NCI-H1048 (cell line): ENCODE results near the gene CPXM2.

Source experiments
- DNase-seq: peaks from one replicate; lab custom pipeline; 2025; lab: John Stamatoyannopoulos, UW

The CPXM2 gene

DNA sequence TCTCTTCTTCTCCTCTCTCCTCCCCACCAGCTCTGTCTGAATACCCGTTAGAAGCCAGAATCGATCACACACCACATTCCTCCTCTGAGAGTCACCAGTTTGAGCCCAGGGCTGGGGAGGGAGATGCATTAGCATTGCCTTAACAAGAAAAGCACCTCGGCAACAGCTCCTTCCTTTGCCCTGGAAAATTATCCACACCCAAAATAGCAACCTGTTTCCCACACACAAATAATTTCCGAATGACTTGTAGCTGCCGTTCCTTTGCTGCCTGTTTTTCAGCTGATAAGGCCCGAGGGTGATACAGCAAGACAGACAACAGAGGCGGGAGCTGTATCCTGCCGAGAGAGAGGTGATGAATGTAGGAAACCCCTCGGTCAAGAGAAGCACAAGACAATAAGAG, 91.3 kb downstream of the CPXM2 start:
- no peak for DNase-seq

DNA sequence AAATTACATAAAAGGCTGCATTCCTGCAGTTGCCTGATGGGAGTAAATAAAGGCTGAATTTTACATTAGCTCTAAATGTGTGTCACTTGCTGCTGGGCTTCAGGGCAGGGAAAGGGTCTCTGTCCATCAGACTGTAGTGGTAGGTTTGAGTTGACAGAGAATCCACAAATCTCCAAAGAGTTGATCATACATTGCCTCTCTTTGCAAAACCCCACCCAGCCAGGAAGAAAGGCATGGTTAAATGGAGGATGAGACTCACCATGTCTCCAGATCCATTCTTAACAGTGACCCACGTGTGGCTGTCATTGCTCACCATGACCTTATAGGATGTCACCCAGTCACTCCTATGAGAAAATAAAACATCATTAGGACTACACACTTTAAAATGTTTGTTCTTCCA, 92.8 kb downstream of the CPXM2 start:
- DNase-seq, result no peak

DNA sequence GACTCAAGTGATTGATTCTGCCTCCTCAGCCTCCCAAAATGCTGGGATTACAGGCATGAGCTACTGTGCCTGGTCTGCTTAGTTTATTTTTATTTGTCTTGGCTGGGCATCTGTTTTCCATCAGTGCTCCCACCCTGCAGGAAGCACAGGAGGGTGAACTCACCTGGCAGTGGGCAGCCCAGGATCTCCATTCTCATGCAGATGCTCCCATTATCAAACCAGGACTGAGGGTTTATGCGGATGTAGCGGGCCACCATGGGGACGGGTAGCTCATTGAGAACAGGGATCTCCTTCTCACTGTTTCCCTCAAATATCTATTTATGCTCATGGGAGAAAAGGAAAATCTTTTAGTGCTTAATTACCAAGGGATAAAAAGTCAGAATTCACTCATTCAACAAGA, 93.8 kb downstream of the CPXM2 start:
- no peak for DNase-seq

DNA sequence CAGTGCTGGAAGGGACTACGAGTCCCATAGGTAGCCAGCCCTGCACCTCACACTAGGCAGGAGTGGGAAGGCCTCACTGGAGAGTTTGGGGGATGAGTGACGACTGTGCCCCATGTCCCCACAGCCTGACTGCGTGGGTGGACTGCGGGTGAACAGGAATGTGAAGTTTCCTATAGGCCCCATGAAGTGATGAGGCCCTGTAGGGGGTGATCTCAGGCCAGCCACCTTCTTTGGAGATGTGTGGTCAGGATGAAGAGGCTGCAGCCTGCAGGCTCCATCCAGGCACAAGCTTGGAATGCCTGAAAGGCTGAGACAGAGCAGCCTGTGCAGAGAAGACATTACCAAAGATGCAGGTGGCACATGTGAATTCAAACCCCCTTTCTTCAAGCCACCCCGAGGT, 94.9 kb downstream of the CPXM2 start:
- DNase-seq, result no peak

DNA sequence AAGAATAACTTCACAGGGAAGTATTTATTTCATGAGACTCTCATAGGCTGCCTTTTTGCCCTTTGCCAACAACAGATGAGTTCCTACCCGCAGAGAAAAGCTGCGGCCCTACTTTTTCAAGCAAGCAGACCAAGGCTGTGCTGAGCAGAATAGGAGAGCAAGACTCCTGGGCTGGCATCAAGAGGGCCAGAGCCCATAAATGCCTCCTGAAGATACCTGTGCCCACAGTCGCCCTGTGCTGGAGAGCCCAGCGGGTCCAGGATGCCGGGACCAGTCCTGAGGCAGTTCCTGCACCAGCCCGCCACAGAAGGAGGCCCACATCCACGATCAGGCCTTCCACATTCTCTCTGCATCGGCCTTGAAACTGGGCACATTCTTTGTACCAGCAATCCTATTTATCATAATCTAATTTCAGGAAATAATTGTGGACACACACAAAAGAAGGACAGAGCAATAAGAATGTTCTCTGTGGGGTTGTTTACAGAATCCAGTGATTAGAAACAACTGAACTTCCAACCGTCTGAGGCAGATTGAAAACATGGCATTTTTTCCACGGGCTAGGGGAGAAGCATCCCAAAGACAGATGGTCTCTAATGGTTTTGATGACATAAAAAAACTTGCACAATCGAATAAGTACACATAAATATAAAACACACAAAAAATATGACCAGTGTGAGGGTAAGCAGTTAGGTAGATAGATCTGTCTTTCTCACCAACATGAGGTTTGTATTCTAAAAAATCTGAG, 95.6 kb downstream of the CPXM2 start:
- no peak for DNase-seq

DNA sequence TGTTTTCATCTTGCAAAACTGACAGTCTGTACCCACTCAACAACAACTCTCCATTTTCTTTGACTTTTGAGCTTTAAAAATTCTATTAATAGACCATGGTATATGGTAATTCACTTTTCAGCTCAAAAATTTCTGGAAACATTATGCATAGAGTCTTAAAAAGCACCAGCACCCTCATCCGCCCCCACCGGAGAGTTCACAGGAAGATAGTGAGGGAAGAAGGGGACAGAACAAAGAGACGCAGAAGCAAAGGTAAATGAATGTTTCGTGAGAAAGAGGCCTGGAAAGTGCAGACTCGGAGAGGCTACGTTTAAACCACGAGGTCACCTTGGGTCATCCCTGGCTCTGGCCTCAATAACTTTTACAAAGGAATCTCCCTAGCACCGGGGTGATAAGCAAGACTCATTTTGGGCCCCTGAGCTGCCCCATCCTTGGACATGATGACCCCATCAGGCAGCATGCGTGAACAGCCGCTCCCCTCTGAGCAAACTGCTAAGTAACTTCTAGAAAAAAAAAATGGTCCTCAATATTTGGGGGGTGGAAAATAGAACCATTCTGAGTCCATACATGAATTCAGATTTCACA, 96.3 kb downstream of the CPXM2 start:
- DNase-seq, result no peak

DNA sequence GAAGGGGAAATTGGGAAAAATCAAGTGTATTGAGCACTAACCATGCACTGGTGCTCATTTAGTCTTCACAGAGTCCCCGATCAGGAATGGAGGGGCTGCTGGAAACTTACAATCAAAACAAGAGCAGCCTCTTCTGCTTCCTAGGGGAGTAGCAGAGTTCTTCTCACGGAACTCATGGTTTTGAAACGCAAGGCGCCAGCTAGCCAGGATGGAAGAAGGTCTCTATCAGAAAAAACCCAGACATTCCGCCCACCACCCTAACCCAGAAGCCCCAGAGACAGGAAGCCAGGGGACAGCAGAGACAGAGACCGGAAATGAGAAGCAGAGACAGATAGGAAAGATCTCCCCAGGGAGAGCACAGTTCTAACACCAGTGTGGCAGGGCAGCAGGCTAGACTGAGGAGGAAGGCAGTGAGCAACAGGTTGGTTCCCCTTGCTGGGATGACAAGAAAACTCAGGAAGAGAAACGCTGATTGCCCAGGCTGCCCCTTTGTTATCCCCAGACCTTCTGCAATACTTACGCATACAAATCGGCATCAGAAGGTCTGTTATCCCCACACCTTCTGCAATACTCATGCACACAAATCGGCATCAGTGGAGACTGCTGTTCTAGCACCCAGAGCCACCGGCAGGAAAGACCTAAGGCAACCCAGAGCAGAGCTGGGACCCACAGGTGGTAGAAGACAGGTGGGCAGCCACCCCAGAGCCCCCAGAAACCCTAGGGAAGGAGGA, 99.2 kb downstream of the CPXM2 start:
- DNase-seq, result no peak

DNA sequence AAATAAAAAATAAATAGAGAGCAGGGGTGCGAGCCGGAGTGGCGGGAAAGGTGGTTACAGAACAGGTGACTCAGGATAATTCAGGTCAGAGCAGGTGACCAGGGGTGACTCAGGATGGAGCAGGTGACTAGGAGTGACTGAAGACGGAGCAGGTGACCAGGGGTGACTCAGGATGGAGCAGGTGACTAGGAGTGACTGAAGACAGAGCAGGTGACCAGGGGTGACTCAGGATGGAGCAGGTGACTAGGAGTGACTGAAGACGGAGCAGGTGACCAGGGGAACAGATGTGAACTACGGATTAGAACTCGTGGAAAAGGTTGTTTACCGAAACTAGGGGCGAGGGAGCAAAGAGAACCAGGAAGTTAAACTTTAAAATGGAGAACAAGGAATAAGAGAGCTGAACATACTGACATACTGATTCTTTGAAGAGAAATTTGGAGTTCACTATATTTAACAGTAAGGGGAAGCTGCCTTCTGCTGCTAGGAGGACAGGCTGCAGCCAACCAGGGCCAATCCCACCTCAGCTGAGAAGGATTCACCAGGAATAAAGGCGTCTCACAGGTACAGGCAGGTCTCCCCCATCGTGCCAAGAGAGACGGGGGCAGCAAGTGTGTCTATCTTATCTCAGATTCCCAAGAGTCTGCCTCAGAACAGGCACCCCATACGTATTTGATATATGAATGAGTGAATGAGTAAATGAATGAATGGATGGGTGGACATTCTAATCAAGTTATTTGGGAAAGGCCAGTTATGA, 101.3 kb downstream of the CPXM2 start:
- no peak for DNase-seq

DNA sequence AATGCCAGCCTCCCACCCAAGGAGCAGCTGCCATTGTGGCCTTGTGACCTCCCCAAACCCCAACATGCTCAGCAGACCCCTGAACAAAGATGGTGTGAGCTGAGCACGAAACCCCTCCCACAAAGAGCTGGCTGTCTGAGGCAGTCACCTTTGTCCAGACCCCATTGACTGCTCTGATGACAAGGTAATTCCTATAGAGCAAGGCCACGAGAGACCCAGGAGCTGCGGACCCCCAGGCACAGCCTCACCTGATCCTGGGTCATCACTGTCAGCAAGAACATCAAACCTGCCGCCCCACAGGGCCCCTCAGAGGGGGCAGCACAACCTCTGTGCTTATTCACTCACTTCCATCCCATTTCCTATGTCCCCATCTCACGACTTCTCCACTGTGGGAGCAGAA, 102.6 kb downstream of the CPXM2 start:
- DNase-seq, result no peak

DNA sequence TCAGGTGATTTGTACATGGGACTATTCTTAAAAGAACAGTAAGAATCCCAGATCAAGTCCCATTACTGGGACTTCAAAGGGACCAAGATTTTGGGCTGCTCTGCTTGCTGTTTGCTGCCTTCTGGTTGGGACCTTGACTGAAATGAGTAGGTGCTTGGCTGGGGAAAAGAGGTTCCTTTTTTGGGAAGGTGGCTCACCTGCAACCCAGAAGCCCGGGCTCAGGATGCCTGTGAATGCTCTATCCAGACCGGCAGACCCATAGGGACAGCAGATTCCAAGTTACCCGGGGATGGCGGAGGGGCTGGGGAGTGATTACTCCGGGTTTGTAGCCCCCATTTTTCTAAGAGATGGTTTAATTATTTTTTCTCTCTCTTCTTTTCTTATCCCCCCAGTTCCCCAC, 104.0 kb downstream of the CPXM2 start:
- DNase-seq, result no peak

DNA sequence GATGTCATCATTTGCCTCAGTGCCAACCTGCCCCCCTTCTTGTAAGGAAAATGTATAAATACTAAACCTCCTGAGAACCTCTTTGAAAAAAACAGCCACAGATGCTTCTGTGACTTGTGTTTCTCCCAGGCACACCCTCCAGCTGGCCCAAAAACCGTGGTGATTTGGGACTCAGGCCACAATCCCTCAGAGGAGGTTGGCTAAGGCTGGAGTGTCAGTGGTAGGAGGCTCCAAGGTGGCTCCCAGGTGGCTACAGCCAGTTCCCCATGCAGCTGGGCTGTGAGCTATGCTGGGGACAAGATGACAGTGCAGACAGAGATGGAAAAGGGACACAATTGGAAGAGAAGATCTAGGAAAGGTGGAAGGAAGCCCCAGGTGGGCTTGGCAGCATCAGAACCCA, 104.7 kb downstream of the CPXM2 start:
- DNase-seq, result no peak

DNA sequence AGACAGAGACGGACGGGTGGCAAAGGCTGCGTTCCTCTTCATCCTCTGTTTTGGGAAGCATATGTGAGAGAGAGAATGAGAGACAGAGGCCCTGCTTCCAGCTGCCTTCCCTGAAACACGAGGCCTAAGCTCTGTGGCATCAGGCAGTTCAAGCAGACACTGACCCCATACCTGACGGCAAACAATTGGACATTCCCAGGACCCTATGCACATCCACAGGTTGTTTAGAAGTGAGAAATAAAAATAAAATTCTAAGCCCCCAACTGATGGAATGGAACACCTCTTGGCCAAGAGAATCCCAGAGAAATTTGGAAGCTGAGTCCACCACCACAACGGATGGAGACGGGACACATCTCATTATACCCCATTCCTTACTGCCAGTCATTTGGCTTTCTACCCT, 105.3 kb downstream of the CPXM2 start:
- DNase-seq, result no peak

DNA sequence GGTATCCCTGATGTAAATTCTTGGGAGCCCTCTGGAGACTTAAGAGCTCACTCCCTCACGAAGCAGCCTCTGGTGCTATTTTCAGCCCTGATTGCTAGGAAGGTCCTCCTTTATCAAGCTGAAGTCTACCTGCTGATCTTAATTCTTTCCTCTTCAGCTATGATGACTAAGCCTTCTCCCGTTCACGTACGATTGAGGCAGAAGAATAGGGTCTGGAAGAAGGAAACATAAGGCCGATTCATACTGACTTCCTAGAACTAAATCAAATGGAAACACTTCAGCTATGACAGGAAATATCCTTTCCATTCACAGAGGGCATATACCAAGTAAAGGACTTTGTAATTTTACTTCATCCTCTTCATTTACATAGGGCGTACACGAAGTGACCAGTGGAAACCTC, 107.0 kb downstream of the CPXM2 start:
- DNase-seq, result no peak

DNA sequence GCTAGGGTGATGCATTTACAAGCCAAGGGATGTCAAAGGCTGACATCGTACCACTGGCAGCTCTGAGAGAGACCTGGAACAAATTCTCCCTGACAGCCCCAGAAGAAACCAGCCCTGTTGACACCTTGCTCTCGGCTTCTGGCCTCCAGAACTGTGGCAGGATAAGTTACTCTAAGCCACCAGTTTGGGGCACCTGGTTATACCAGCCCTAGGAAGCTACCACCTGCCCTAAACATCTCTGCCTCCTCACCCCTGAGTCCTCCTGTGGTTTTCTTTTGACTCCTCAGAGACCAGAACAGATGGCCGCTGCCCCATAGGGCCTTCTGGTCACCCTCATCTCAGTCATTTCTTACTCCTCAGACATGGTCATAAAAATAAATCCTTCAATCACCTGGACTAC, 107.4 kb downstream of the CPXM2 start:
- DNase-seq, result no peak

DNA sequence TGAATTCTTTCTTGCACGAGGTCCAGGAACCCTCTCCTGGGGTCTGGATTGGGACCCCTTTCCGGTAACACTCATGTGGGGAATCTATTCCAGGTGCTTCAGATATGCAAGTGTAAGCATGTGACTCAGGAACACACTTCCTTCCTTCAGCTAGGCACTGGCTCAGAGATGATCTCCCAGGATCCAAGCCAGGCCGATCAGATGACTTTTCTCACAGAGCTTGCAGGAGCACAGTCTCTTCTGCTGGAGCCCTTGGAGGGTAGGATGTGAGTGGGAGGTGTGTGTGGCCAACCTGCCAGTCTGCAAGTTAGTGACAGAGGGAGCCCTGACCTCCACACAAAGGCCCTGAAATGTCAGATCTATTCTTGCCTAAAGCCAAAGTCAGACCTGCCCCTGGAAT, 108.3 kb downstream of the CPXM2 start:
- no peak for DNase-seq

DNA sequence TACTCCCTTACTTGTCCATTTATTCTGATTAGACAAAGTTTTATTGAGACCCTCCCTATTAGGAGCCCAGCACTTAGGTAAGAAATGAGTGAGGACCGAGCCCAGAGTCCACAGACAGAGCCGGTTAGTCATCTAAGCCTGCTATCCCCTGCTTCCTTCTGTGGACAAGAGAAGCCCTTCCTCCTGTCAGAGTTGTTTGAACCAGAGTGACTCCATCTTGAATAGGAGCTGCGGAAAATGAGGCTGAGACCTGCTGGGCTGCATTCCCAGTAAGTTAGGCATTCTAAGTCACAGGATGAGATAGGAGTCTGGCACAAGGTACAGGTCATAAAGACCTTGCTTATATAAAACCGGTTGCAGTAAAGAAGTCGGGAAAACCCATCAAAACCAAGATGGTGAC, 109.1 kb downstream of the CPXM2 start:
- no peak for DNase-seq

DNA sequence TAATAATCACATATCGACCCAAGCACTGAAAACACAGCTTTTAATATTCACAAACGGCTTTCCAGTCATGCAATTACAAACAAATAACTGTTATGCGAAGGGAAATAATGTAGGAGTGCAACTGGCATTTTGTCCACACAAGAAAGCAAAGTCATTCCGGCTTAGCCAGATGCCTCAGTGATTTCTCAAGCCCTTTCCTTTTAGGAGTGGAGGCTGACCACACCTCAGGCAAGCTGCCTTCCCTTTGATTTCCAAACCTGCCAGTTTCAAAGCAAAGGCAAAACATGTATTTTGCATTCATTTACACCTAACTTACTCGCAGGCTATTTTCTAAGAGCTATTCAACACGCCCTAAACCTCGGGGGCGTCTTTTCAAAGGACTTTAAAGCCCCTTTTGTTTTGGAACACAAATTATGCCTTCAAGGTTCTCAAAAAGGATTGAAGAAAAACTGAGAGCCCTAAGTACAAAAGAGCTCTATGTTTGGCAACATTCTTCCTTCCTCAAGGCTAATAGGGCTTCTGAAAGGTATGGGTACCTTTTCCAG, 109.6 kb downstream of the CPXM2 start:
- no peak for DNase-seq

DNA sequence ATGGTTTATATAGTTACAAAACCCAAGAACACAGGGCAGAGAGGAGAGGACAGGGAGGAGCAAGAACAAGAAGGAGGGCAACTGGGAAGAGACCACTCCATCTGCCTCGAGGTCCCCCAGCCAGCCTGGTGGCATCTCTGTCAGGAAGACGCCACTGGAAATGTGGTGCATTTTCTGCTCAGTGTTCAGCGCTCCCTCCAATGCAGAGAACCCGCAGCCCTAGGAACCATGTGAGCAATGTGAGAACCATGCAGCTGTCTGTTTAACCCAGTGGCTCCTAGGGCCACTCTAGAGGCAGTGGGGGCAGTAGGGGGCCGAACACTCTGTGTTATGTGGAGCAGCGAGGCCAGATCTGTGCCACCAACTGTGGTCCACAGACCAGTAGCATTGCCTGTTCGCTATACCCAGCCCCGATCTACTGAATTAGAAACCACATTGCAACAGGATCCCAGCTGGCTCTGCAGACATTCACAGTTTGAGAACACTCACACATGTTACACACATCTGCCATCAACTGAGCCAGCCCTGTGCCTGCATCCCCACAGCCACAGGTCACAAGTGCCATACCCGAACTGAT, 110.2 kb downstream of the CPXM2 start:
- DNase-seq, result no peak

DNA sequence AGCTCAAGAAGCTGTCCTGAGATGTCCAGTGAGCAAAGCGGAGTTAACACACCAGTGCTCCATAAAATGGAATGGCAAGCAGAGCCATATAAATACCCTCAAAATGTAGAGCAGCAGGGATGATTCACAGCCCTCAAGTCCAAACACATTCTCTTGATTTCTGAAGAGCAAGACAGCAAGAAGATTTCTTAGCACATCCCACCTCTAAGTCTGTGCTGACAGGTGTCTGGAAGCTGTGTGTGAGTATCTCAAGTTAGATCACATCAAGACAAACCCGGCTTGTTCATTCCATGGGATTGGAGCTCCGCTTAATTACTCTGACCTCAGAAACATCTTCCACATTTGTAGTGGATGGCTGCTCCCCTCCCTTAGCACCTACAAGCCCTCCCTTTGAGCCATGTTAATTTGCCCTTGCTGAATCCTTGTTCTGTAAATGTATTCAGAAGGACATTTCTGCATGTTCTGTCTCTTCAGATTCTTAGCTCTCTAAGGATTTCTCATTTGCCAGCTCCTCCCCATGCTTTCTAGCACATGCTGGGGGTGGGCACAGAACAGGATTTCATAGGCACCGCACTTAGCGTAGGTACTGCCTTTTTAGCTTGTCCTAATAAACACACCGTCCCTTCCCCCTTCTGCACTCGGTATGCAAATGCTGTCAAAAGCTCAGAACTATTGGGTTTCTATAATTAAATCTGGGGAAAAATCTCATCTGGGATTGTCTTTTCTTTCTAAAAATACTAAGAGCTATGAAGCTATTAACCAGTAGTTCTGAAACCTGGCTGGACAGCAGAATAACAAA, 112.7 kb downstream of the CPXM2 start:
- DNase-seq, result no peak

DNA sequence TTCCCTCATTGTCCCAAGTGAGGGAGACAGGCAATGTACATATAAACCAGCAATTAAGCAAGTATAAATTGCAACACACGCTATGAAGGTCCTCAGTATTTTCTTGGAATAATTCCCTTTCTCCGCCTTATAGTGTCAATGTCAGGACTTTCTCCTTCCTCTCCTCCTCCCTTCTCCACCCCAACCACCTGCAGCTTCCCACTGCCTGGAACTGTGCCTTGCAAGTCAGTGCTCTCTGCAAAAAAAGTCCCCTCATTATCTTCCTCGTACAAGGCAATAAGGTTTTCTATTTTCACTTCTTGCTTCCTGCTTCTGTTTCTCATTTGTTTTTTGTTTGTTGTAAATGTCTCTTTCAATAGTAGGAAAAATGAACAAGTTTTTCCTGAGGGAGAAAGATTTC, 113.7 kb downstream of the CPXM2 start:
- DNase-seq, result no peak

DNA sequence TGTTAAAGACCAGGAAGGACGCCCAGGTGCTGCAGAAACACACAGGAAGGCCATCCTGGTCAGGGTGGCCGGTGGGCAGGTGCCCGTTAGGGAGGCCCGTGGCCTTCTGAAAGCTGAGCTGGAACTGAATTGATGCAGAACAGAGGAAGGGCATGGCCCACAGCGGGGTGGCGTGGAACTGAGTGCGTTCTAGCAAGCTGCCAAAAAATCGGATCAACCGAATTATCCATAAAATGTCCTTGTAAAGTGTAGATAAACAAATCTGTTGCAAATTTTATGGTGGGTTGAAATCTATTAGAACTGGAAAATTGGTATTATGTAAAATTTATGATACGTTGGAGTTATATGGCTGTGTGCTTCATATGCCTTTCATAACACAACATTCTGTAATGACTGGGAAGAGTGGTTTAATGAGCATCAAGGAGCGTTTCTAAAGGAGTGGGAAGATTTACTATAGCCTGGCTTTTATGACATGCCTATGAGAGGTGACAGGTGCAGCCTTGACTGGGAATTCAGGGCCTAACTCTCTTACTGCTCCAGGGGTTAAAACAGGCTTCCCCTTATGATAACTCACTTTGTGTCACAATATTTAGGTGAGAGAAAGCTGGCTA, 117.4 kb downstream of the CPXM2 start:
- DNase-seq, result no peak
